Measurements from ENCODE around the gene KDM2A. TPM values are rescaled to one million over a fixed set of nuclear protein-coding genes. Genes with fewer than 3 reads are reported as not detected.

KDM2A gene
- total and polyA plus RNA-seq, 2 of the 13 experiments (the other 11 are each of a cell fraction or from before 2014, with no cell fraction given), result 31.3 to 31.4 TPM

GRCh38 chr11:67071420-67072284, 47.4 kb upstream of the KDM2A start (continued):
- TF ChIP-seq CTCF (CRISPR knock-in tag; IDR thresholded peaks at IDR 0.05) (peak; percentile 86), ISL2 (CRISPR knock-in tag; IDR thresholded peaks at IDR 0.05) (0 out of 2 replicates have a peak, but pooled peaks have one; percentile 29), ONECUT2 (CRISPR knock-in tag; IDR thresholded peaks at IDR 0.05) (no peak), ZNF30 (CRISPR knock-in tag; IDR thresholded peaks at IDR 0.05) (no peak), CREB1 (IDR thresholded peaks at IDR 0.05) (no peak), CREB1 (CRISPR knock-in tag; IDR thresholded peaks at IDR 0.05) (no peak), SCMH1 (CRISPR knock-in tag; IDR thresholded peaks at IDR 0.05; ENCODE audit: borderline replicate concordance) (no peak), XRCC5 (optimal IDR thresholded peaks at IDR 0.05; ENCODE audit: low read length) (peak; percentile 74), ZNF501 (CRISPR knock-in tag; IDR thresholded peaks at IDR 0.05) (peak; percentile 32; the same call in 1 of the 2 replicates), MXD4 (CRISPR knock-in tag; IDR thresholded peaks at IDR 0.05) (no peak), TBP (CRISPR knock-in tag; IDR thresholded peaks at IDR 0.05) (no peak), SOX6 (IDR thresholded peaks at IDR 0.05) (no peak), SOX6 (CRISPR knock-in tag; IDR thresholded peaks at IDR 0.05) (peak; percentile 46; the same call in 1 of the 2 replicates)
